Kidney glomerular epithelial cell (primary cell): ENCODE results near the gene GALNT9.

ENCODE experiments used
- DNase-seq: peaks from one replicate; lab custom pipeline; 2025; lab: John Stamatoyannopoulos, UW

The GALNT9 gene

DNA sequence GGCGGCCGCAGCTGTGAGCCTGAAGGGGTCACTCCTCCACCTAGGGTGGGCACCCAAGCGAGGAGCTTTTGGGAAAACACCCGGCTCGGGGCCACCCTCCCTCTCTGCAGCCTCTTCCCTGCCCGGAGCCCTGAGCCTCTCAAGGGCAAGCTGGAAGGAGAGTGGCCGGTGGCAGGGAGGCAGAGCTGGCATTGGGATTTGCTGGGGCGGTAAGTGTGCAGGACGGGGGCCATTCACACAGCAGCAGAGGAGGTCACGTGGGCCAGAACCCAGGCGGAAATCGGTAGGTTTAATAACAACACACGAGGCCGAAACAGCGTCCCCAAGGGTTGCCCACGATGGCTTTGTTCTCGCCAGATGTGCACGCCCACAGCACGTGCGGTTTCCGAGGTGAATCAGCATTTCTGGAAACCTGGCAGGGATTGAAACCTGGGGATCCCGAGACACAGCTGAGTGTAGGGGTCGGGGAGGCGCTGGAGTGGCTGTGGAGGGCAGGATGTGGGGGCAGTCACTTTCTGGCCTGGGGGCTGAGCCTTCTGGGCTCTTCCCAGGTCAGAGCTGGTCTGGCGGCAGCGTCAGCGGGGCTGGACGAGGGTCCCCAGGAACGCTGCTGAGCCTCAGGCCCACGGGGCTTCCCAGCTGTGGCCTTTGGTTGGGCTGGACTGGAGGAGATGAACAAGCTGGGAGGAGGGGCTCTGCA, 161.6 kb downstream of the GALNT9 start:
- DNase-seq = no peak

DNA sequence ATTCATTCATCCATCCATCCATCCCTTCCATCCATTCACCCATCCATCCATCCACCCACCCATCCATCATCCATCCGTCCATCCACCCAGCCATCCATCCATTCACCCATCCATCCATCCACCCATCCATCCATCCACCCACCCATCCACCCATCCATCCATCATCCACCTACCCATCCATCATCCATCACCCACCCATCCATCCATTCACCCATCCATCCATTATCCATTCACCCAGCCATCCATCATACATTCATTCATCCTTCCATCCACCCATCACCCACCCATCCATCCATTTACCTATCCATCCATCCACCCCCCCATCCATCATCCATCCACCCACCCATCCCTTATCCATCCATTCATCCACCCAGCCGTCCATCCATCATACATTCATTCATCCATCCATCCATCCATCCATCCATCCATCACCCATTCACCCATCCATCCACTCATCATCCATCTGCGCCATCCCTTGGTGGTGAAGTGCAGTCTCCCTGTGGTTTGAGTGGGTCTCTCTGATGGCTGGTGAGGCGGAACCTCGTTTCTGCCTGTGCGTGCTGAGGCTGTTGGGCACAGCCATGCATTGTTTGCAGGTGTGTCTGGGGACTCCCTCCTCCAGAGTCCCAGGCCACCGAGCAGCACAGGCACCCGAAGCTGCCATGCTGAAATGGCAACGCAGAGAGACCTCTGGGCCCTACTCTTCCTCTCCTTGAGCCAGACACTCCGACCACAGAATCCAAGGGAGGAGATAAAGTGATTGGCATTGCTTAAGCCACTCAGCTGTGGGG, 162.4 kb downstream of the GALNT9 start:
- no peak for DNase-seq

DNA sequence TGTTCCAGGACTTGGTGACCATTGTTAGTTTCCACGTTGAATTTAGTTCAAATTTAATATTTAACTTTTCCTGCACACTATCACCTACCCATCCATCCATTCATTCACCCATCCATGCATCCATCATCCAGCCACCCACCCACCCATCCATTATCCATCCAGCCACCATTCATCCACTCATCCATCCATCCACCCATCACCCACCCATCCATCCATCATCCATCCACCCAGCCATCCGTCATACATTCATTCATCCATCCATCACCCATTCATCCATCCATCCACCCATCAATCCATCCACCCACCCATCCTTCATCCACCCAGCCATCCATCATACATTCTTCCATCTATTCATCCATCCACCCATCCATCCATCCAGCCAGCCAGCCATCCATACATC, 163.3 kb downstream of the GALNT9 start:
- no peak for DNase-seq

GRCh38 chr12:132165584-132165983, 163.8 kb downstream of the GALNT9 start:
- no peak for DNase-seq

DNA sequence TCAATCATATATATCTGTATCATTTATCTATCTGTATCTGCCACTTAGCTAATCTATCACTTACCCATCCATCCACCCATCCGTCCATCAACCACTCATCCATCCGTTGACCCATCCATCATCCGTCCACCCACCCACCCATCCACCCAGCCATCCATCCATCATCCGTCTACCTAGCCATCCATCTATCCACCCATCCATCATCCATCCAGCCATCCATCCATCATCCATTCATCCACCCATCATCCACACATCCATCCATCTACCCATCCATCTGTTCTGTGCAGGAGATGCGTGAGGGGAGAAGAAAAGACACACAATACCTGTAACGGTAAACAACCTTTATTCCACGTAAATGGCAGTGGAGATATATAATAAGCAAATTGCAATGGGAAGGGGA, 165.0 kb downstream of the GALNT9 start:
- DNase-seq = no peak

DNA sequence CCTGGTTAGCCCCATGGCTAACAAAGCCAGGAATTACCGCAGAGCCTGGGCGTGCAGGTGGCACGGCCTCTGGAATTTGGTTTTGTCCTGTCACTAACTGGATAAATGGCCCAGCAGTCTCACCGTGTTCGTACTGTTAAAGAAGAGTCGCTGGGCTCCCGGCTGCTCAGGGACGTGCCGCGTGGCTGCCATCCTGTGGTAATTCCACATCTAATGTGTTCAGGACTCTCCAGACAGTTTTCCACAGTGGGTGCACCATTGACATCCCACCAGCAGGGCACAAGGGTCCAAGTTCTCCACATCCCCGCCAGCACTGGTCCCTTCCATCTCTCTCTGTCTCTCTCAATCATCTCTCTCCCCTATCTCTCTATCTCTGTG, 165.5 kb downstream of the GALNT9 start:
- no peak for DNase-seq

DNA sequence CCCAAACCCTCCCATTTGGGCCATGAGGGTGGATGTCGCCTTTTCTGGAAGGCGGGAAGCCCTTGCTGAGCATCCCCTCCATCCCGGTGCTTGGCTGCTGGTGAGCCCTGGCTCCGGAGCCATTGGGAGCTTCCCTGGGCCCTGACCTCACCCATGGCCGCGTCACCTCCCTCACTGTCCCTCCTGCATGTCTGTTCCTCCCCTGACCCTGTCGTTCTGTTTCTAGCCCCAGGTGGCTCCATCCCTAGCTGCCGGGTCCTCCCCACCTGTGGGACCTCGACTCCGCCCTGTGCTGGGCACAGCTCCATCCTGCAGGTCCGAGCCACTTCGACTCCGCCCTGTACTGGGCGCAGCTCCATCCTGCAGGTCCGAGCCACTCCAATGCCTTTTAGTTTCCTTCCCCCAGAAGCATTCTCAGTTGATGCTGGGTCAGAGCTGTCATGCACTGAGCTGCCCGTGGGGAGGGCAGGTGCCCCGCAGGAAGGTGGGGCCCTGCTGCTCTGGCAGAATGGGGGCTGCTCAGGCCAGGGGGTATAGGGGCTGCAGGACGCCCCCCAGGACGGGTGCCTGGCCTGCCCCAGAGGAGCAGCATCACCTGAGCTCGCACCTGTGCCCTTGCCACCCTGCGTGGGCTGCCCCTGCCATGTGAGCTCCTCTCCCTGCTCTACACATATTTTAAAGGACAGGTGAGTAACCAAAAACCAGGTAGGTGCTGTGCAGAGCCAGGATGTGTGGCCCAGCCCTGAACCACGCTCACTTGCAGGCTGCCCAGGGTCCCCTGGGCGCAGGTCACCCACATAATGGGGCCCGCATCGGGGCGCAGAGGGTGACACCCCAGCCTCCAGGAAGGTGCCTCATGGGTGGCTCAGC, 166.1 kb downstream of the GALNT9 start:
- DNase-seq = no peak

- peak; percentile 12 for DNase-seq
Observed at GRCh38 chr12:132162508-132163031, 166.8 kb downstream of the GALNT9 start.

DNA sequence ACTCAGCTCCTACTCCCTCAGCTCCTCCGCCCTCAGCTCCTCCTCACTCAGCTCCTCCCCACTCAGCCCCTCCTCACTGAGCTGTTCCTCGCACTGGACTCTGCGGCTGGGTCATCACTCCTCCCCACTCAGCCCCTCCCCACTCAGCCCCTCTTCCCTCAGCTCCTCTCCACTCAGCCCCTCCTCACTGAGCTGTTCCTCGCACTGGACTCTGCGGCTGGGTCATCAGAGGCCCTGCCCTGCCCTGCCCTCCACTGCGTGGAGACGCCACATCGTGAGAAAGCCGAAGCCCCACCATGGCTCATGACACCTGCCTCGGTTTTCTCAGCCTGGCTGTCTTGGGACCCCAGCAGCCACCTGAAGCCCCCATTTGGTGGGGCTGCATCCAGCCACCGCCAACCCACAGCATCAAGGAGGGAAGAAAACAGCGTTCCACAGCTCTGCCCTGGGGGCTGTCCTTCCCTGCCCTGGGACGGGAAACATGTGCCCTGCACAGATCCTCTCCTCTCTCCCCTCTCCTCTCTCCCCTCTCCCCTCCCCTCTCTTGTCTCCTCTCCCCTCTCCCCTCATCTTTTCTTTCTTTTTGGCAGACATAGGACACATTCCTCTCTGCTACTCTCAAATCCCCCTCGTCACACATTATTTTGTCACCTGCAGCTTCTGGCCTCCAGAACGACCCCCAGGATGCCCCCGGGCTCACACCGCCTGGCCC, 167.4 kb downstream of the GALNT9 start:
- DNase-seq = no peak

DNA sequence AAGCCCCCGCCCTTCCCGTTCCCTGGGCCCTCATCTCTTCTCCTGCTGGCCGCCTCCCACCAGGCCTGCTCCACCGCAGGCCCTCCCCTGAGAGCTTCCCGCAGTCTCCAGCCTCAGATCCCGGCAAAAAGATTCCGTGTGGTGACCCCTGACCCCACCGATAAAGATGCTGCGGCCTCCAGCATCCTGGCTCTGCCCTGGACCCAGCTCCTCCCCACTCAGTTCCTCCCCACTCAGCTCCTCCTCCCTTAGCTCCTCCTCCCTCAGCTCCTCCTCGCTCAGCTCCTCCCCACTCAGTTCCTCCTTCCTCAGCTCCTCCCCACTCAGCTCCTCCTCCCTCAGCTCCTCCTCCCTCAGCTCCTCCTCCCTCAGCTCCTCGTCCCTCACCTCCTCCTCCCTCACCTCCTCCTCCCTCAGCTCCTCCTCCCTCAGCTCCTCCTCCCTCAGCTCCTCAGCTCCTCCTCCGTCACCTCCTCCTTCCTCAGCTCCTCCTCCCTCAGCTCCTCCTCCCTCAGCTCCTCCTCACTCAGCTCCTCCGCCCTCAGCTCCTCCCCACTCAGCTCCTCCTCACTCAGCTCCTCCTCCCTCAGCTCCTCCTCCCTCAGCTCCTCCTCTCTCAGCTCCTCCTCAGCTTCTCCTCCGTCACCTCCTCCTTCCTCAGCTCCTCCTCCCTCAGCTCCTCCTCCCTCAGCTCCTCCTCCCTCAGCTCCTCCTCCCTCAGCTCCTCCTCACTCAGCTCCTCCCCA, 168.2 kb downstream of the GALNT9 start:
- no peak for DNase-seq

DNA sequence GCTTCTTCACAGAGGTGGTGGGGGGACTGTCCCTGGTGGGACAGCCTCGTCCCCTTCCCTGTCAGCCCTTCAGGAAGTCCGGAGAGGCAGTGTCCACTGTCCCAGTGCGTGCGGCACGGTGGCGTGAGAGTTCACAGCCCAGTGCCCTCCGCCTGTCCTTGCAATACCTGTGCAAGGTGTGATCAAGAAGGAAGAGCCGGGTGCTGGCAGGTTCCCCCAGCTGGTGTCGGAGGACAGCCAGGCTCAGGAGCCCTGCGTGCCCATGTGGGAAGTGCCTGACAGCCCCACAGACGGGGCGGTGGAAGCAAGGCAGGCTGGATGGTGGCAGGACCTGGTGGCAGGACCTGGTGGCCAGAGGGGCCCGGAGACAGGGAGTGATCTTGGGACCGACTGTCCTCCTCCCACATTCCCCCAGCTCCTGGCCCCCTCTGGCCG, 168.8 kb downstream of the GALNT9 start:
- DNase-seq = no peak

- no peak for DNase-seq
Observed at GRCh38 chr12:132160016-132160415, 169.4 kb downstream of the GALNT9 start.

DNA sequence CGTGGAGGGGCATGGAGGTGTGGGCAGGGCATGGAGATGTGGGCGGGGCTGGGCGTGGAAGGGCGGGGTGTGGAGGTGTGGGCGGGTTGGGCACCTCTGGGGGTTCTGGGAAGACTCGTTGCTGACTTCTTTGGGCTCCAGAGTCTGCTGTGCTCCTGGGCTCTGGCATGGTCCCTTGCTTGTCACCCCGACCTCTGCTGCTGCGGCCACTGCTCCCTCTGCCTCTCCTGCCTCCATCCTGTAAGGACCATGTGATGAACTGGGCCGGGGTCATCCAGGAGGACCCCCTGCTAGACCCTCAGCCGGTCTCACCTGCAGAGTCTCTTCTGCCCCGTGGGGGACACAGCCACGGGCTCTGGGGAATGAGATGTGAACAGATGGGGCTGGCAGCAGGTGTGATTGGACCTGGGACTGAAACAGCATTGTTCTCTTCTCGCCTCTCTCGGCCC, 169.8 kb downstream of the GALNT9 start:
- DNase-seq = no peak

GRCh38 chr12:132158677-132159554, 170.5 kb downstream of the GALNT9 start:
- DNase-seq = no peak

DNA sequence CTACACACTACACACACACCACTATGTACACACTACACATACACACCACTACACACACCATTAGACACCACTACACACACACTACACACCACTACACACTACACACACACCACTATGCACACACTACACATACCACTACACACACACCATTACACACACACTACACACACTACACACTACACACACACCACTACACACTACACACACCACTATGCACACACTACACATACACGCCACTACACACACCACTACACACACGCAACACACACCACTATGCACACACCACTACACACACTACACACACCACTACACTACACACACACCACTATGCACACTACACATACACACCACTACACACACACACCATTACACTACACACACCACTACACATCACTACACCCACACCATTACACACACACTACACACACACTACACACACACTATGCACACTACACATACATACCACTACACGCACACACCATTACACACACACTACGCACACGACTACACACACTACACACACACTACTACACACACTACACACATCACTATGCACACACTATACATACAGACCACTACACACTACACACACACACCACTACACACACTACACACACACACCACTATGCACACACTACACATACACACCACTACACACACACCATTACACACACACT, 171.5 kb downstream of the GALNT9 start:
- no peak for DNase-seq

GRCh38 chr12:132156573-132157325, 172.6 kb downstream of the GALNT9 start:
- DNase-seq = no peak

GRCh38 chr12:132155771-132156572, 173.4 kb downstream of the GALNT9 start:
- DNase-seq = no peak
